Measurements from ENCODE around the gene FSTL5. TPM values are rescaled to one million over a fixed set of nuclear protein-coding genes. Genes with fewer than 3 reads are reported as not detected.

FSTL5 gene
- total RNA-seq, 2 donors from 2014 or later, result not detected

DNA sequence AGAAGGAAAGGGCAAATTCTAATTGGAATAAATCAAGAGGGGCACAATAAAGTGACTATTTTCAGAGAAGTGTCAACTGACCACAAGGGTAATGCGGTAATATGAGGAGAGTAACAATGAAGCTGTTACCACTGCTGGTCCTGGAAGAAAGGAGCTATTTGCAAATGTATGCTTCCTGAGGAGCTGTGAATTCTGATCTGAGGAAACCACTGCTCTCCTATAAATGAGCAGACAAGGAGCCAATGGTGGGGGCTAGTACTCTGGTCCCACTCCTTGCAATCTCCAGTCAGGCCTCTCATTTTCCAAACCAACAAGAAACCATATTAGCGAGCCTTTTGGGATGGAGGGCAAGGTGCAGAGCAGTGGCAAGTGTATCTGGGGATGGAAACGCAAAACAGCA, 770.2 kb downstream of the FSTL5 start:
- peaks cover 13% of the 10 kb centered on the region for H3K9me3 Mint-ChIP-seq
- H3K27me3 Mint-ChIP-seq, result no peaks in the 10 kb centered on the region
- DNase-seq (ENCODE audit: low spot score) (no peak), ATAC-seq (no peak)
- peaks cover 7% of the 10 kb centered on the region for H3K36me3 Mint-ChIP-seq
- no peaks in the 10 kb centered on the region for H3K4me1 Mint-ChIP-seq (ENCODE audit: low read depth in 2 of 2)
- no peak overlapping the region for H3K27ac Mint-ChIP-seq
- H3K4me3 Mint-ChIP-seq, result no peak overlapping the region

DNA sequence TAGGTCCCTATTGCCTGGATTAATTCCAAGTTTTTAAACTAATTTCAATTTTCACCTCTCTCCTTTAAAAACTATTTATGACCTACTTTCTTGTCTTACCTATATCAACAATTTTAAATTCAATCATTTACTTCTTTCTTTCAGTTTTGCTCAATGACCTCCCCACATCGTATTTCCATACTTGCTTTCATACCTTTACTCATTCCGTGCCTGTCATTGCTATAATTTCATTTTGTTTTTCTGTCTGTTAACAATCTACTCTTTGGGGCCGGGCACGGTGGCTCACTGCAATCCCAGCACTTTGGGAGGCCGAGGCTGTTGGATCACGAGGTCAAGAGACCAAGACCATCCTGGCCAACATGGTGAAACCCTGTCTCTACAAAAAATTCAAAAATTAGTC, 781.1 kb downstream of the FSTL5 start:
- Mint-ChIP-seq H3K27me3 (no peaks in the 10 kb centered on the region), H3K36me3 (no peaks in the 10 kb centered on the region), H3K4me3 (no peak overlapping the region), H3K4me1 (ENCODE audit: low read depth in 2 of 2) (no peaks in the 10 kb centered on the region), H3K27ac (no peak overlapping the region), H3K9me3 (peaks cover under 1% of the 10 kb centered on the region)
- no peak for DNase-seq (ENCODE audit: low spot score)
- no peak for ATAC-seq

DNA sequence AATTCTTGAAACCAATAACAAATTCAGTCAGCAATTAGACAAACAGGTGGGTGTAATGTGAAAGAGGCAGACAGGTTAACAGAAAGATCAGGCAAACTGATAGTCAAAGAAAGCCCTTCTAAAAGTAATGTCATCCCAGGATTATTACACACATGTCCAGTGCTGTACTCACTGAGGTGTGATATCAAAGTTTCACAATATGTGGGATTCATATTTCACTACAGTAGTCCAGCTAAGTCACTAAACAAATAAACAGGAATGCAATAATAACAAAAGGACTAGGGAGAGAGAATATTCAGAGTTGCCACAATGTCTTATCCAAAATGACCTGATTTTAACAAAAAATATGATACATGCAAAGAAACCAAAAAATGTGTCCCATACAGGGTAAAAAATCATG, 787.5 kb downstream of the FSTL5 start:
- DNase-seq (ENCODE audit: low spot score), result no peak
- H3K4me1 Mint-ChIP-seq (ENCODE audit: low read depth in 2 of 2), result no peaks in the 10 kb centered on the region

DNA sequence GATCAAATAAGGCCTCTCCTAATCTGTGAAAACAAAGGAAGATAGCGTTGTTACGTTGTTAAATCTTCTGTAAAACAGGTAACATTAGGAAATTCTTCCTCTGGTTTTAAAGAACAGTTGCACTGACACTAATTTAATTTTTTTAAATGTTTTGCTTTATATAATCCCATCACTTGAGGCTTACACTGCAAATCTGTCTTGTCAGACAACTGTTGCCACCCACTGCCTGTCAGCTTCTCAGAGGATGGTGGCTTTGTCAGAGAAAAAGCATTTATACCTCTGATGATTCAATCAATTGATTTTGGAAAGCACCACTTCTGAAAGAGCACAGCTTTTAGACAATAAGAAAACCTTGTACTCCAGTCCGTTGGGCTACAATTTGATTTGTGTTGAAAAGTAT, 799.1 kb downstream of the FSTL5 start:
- no peak overlapping the region for H3K27ac Mint-ChIP-seq

More for the DNA sequence above, 787.5 kb downstream of the FSTL5 start:
- no peak for ATAC-seq
- no peak overlapping the region for H3K27ac Mint-ChIP-seq
- peaks cover 16% of the 10 kb centered on the region for H3K36me3 Mint-ChIP-seq
- H3K4me3 Mint-ChIP-seq, result no peak overlapping the region
- no peaks in the 10 kb centered on the region for H3K27me3 Mint-ChIP-seq
- H3K9me3 Mint-ChIP-seq, result peaks cover 19% of the 10 kb centered on the region

DNA sequence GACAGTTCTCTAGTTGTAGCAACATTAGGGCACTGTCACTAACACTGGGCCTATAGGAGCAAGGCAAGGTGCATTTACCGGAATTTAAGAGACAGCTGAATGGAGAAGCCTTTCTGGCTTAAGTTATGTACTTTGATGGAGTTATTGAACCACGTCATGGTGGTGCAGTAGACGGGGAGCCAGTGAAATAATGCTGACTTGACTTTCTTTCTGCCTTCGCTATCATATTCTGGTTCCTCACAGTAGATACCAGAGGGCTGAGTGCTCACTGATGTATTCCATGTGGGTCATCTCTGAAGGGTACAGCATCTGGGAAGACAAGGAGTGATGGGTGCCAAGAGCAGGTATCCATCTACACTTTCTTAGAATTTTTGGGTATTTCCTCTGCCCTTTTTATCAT, 802.8 kb downstream of the FSTL5 start:
- peaks cover 20% of the 10 kb centered on the region for H3K9me3 Mint-ChIP-seq

More for the DNA sequence above, 799.1 kb downstream of the FSTL5 start:
- Mint-ChIP-seq H3K9me3 (peaks cover 21% of the 10 kb centered on the region), H3K4me1 (ENCODE audit: low read depth in 2 of 2) (no peaks in the 10 kb centered on the region), H3K4me3 (no peak overlapping the region), H3K36me3 (no peaks in the 10 kb centered on the region), H3K27me3 (no peaks in the 10 kb centered on the region)
- ATAC-seq (no peak), DNase-seq (ENCODE audit: low spot score) (no peak)

DNA sequence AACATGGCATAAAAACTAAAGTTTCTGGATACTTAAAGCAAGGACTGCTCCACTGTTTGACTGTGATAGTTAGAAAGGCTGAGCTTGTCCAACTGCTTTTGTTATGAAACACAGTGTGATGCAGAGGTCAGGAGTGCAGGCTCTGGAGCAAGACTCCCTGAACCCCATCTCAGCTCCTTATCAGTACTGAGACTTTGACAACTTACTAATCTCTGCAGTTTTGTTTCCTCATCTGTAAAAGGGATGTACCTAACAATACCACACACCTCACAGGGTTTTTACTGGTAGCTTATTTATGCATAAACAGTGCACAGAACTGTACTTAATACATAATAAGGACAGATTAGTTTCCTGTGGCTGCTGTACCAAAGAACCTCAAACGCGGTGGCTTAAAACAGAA, 804.3 kb downstream of the FSTL5 start:
- DNase-seq (ENCODE audit: low spot score) (no peak), ATAC-seq (no peak)
- H3K27ac Mint-ChIP-seq, result no peak overlapping the region
- H3K36me3 Mint-ChIP-seq, result no peaks in the 10 kb centered on the region
- no peaks in the 10 kb centered on the region for H3K4me1 Mint-ChIP-seq (ENCODE audit: low read depth in 2 of 2)
- H3K27me3 Mint-ChIP-seq, result no peaks in the 10 kb centered on the region
- H3K9me3 Mint-ChIP-seq, result peaks cover 17% of the 10 kb centered on the region
- H3K4me3 Mint-ChIP-seq, result no peak overlapping the region

More for the DNA sequence above, 802.8 kb downstream of the FSTL5 start:
- H3K36me3 Mint-ChIP-seq, result no peaks in the 10 kb centered on the region
- H3K27me3 Mint-ChIP-seq, result no peaks in the 10 kb centered on the region
- DNase-seq (ENCODE audit: low spot score), result no peak
- ATAC-seq, result no peak
- no peak overlapping the region for H3K27ac Mint-ChIP-seq
- no peaks in the 10 kb centered on the region for H3K4me1 Mint-ChIP-seq (ENCODE audit: low read depth in 2 of 2)
- H3K4me3 Mint-ChIP-seq, result no peak overlapping the region

DNA sequence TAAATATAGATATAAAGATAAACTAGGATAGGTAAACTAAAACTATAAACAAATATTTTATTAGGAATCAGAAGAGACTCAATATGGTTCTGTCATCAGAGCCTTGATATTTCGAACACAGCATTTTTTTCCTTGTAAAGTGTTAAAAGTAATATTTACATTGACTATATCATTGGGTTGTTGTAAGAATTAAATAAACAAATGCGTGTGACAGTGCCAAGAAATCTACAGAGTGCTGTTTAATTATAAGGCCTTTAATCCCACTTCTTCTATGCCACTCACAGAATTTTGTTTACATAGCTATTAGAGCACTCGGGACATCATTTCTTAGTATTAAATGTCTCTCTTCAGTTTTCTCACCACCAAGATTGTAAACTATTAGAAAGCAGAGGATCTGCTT, 807.4 kb downstream of the FSTL5 start:
- H3K4me3 Mint-ChIP-seq, result no peak overlapping the region
- H3K27me3 Mint-ChIP-seq, result no peaks in the 10 kb centered on the region
- no peaks in the 10 kb centered on the region for H3K4me1 Mint-ChIP-seq (ENCODE audit: low read depth in 2 of 2)
- ATAC-seq, result no peak
- no peak for DNase-seq (ENCODE audit: low spot score)
- H3K27ac Mint-ChIP-seq, result no peak overlapping the region
- peaks cover 25% of the 10 kb centered on the region for H3K9me3 Mint-ChIP-seq
- peaks cover 9% of the 10 kb centered on the region for H3K36me3 Mint-ChIP-seq

DNA sequence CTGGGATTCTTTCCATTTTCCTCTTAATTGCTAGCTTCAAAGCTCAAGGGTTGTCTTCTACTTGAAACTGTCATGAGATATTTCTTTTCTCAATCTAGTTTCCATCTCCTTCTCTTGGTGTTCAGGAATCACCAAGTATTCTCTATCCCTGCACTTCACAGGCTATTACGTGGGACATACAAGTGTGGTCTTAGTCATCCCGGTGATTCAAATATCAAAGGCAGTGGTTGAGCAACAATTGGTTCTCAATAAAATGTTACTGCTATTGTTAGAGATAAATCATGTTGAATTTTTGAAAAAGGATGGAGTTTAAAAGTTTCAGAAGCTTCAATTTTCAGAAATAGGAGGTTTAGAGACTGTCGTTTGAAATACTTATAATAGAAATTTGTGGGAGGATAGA, 812.9 kb downstream of the FSTL5 start:
- ATAC-seq (no peak), DNase-seq (ENCODE audit: low spot score) (no peak)
- H3K27ac Mint-ChIP-seq, result no peak overlapping the region
- no peaks in the 10 kb centered on the region for H3K4me1 Mint-ChIP-seq (ENCODE audit: low read depth in 2 of 2)
- H3K9me3 Mint-ChIP-seq, result peaks cover 26% of the 10 kb centered on the region
- no peak overlapping the region for H3K4me3 Mint-ChIP-seq
- H3K27me3 Mint-ChIP-seq, result no peaks in the 10 kb centered on the region
- H3K36me3 Mint-ChIP-seq, result peaks cover 14% of the 10 kb centered on the region

DNA sequence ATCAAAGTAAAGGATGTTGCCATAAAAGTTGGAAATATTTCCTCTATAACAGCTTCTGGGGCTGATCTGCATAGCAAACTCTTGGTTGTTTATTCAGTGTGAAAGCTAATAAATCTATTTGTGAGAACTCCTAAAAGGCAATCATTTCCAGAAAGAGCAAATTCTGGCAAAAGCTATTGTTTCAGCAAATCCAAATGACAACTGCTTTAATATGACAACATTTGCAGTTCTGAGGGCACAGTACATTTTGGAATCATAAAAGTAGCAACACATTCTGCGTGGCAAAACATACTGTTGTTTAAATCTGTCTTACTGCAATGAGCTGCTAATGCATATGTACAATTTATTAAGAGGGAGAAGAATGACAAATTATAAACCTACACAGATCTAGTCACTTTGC, 818.1 kb downstream of the FSTL5 start:
- DNase-seq (ENCODE audit: low spot score), result no peak
- Mint-ChIP-seq H3K27ac (no peak overlapping the region), H3K4me1 (ENCODE audit: low read depth in 2 of 2) (no peaks in the 10 kb centered on the region), H3K4me3 (no peak overlapping the region), H3K9me3 (peaks cover 10% of the 10 kb centered on the region), H3K36me3 (peaks cover 2% of the 10 kb centered on the region), H3K27me3 (no peaks in the 10 kb centered on the region)
- no peak for ATAC-seq

DNA sequence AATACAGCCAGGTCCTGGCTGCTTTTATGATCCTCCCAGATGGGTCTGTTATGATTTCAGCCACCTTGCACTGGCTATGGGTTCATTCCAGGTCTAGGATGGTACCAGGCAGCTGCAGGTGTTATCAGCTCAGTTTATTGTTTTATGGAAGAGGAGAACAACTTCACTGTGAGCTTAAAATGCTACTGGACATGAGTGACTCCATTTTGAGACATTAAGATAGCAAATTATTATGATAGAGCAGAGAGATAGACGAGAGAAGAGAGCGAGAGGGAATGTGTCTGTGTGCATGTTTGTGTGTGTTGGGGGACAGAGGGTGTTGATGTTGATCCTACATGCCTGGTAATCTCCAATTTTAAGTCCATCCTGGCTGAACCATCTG, 820.2 kb downstream of the FSTL5 start:
- Mint-ChIP-seq H3K9me3 (peaks cover 8% of the 10 kb centered on the region), H3K4me3 (no peak overlapping the region), H3K27ac (no peak overlapping the region), H3K4me1 (ENCODE audit: low read depth in 2 of 2) (no peaks in the 10 kb centered on the region), H3K27me3 (no peaks in the 10 kb centered on the region), H3K36me3 (no peaks in the 10 kb centered on the region)
- ATAC-seq (no peak), DNase-seq (ENCODE audit: low spot score) (no peak)

DNA sequence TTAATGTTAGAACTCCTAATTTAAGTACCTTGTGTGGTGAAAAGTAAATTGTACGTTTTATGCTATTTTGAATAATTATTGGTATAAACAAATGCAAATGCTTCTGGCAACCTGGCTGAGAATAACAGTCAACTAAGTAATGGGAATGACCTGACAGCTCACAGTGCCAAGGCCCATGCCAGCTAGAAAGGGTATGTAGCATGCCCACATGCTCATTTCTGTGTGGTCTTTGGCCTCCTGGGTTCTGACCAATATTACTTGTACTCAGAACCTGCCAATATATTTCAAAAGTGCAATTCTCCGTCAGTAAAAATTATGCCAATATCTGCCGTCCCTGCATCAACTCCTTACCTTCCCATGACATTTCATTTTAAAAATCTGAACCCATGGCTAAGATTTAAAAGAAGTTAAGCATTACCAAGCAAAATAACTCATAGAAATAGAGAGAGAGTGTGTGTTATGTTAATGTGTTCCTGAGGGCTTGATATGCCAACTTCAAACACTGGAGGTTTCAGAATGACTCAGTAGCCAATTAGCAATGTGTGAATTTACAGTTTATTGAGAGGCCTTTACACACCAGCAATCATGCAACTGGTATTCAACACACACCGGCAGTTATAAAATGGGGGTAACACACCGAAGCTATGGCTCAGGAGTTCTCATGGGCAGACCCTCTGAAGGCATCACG, 820.8 kb downstream of the FSTL5 start:
- DNase-seq (ENCODE audit: low spot score), result no peak
- peaks cover 8% of the 10 kb centered on the region for H3K9me3 Mint-ChIP-seq
- no peak overlapping the region for H3K4me3 Mint-ChIP-seq
- H3K4me1 Mint-ChIP-seq (ENCODE audit: low read depth in 2 of 2), result no peaks in the 10 kb centered on the region
- H3K36me3 Mint-ChIP-seq, result no peaks in the 10 kb centered on the region
- H3K27ac Mint-ChIP-seq, result no peak overlapping the region
- ATAC-seq, result no peak
- H3K27me3 Mint-ChIP-seq, result no peaks in the 10 kb centered on the region

DNA sequence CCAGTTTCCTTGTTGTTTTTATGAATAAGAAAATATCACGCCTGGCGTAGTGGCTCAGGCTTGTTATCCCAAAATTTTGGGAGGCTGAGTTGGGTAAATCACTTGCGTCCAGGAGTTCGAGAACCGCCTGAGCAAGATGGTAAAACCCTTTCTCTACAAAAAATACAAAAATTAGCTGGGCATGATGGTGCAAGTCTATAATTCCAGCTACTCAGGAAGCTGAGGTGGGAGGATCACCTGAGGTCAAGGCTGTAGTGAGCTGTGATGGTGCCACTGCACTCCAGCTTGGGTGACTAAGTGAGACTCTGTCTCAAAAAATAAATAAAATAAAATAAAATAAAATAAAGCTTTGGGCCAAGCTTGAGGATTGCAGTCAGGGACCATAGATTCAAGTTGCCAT, 827.2 kb downstream of the FSTL5 start:
- H3K4me1 Mint-ChIP-seq (ENCODE audit: low read depth in 2 of 2), result no peaks in the 10 kb centered on the region
- H3K9me3 Mint-ChIP-seq, result peaks cover under 1% of the 10 kb centered on the region
- no peaks in the 10 kb centered on the region for H3K27me3 Mint-ChIP-seq
- no peak overlapping the region for H3K4me3 Mint-ChIP-seq
- DNase-seq (ENCODE audit: low spot score) (no peak), ATAC-seq (no peak)
- no peak overlapping the region for H3K27ac Mint-ChIP-seq
- H3K36me3 Mint-ChIP-seq, result no peaks in the 10 kb centered on the region

DNA sequence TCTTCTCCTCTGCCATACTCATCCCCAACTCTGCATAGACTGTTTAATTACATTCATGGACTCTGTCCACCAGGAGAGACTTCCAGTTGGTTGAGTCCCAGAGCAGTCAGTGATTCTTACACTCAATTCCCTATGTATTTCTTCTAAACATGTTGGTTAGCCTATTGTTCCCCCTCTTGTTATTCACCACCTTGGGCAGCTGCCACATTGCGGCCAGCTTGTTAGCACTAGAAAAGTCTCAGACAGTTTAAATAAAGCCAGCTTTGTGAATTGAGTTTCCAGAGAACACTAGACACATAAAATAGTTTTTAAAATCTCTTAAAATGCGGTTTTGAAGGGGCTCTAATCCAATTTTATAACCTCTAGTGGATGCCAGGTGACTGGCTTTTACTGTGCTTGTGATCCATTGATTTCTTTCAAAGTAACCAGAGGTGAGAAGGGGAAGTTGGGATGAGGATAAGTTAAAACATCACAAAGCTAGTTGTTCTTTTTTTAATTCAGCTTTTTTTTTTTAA, 827.7 kb downstream of the FSTL5 start:
- H3K9me3 Mint-ChIP-seq, result peaks cover 4% of the 10 kb centered on the region
- H3K4me1 Mint-ChIP-seq (ENCODE audit: low read depth in 2 of 2), result no peaks in the 10 kb centered on the region
- ATAC-seq (no peak), DNase-seq (ENCODE audit: low spot score) (no peak)
- H3K36me3 Mint-ChIP-seq, result no peaks in the 10 kb centered on the region
- no peak overlapping the region for H3K4me3 Mint-ChIP-seq
- no peak overlapping the region for H3K27ac Mint-ChIP-seq
- H3K27me3 Mint-ChIP-seq, result no peaks in the 10 kb centered on the region
